Measurements from ENCODE around the gene WDR7.

Gene WDR7

GRCh38 chr18:56658261-56658660 lies 7.1 kb downstream of the WDR7 start:
- ChIA-PET POLR2A (no interaction called here), CTCF (no interaction called here)
- TF ChIP-seq CTBP1 (IDR thresholded peaks at IDR 0.05; ENCODE audit: borderline replicate concordance) (no peak), L3MBTL2 (conservative IDR thresholded peaks at IDR 0.05) (no peak), NFRKB (IDR thresholded peaks at IDR 0.05) (no peak), FOXK2 (IDR thresholded peaks at IDR 0.05) (no peak), LEF1 (IDR thresholded peaks at IDR 0.05; ENCODE audit: borderline replicate concordance) (no peak), ZNF384 (IDR thresholded peaks at IDR 0.05) (no peak), TARDBP (IDR thresholded peaks at IDR 0.05) (no peak)
- no peak for DNase-seq (ENCODE audit: extremely low spot score)

- POLR2A ChIA-PET: no interaction called here
- TF ChIP-seq PKNOX1 (IDR thresholded peaks at IDR 0.05) (no peak), FOXM1 (IDR thresholded peaks at IDR 0.05; ENCODE audit: borderline replicate concordance) (no peak), HDGF (IDR thresholded peaks at IDR 0.05; ENCODE audit: borderline replicate concordance) (no peak), SUZ12 (IDR thresholded peaks at IDR 0.05) (no peak), FOXA1 (IDR thresholded peaks at IDR 0.05) (no peak), NFRKB (IDR thresholded peaks at IDR 0.05) (no peak), L3MBTL2 (conservative IDR thresholded peaks at IDR 0.05) (no peak), CTBP1 (IDR thresholded peaks at IDR 0.05; ENCODE audit: borderline replicate concordance) (no peak), ARNT (IDR thresholded peaks at IDR 0.05) (no peak), FOXK2 (IDR thresholded peaks at IDR 0.05) (no peak)
- DNase-seq (ENCODE audit: extremely low spot score): no peak
- CTCF ChIA-PET: no interaction called here
Measured at GRCh38 chr18:56659111-56659510, 8.0 kb downstream of the WDR7 start.

GRCh38 chr18:56660655-56661054 lies 9.5 kb downstream of the WDR7 start:
- ChIA-PET CTCF (no interaction called here), POLR2A (interaction anchor here (1.3 kb wide), 1 partner anchor 9 kb away, joined by 3 read pairs; the partner anchor contains the start of gene WDR7)
- DNase-seq (ENCODE audit: extremely low spot score): no peak
- TF ChIP-seq HDGF (IDR thresholded peaks at IDR 0.05; ENCODE audit: borderline replicate concordance): no peak

- TF ChIP-seq L3MBTL2 (conservative IDR thresholded peaks at IDR 0.05) (no peak), ARNT (IDR thresholded peaks at IDR 0.05) (no peak), FOXA1 (IDR thresholded peaks at IDR 0.05) (no peak), ELF4 (IDR thresholded peaks at IDR 0.05) (no peak), BHLHE40 (IDR thresholded peaks at IDR 0.05; ENCODE audit: borderline replicate concordance) (no peak)
- DNase-seq (ENCODE audit: extremely low spot score): no peak
- POLR2A ChIA-PET: interaction anchor here (1.2 to 1.3 kb wide), 2 partner anchors 10 kb away, joined by 3 to 4 read pairs; partner anchors contain the start of gene WDR7
- CTCF ChIA-PET: no interaction called here
Measured at GRCh38 chr18:56661360-56662062, 10.4 kb downstream of the WDR7 start.

DNA sequence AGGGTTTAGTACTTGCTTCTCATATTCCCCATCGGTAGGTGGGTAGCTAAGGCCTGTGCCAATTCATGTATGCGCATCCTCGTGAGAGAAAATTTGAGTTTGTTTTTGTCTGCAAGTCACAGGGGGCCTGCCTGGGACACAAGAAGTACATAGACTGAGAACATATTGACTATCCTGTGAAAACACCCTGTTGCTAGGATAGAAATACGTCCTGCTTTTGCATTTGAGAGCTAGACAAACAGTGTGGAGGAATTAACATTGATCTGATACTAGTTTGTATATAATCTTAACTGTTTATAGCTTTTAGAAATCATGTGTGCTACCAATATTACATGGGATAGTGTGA lies 10.9 kb downstream of the WDR7 start:
- POLR2A ChIA-PET: interaction anchor here (1.2 kb wide), 1 partner anchor 11 kb away, joined by 4 read pairs; the partner anchor contains the start of gene WDR7
- no peak for DNase-seq (ENCODE audit: extremely low spot score)
- TF ChIP-seq L3MBTL2 (conservative IDR thresholded peaks at IDR 0.05): no peak
- no peak for TF ChIP-seq ELF4 (IDR thresholded peaks at IDR 0.05)
- no peak for TF ChIP-seq CTBP1 (IDR thresholded peaks at IDR 0.05; ENCODE audit: borderline replicate concordance)
- CTCF ChIA-PET: no interaction called here

- ChIA-PET CTCF (no interaction called here), POLR2A (interaction anchor here (1.2 kb wide), 1 partner anchor 11 kb away, joined by 4 read pairs; the partner anchor contains the start of gene WDR7)
- TF ChIP-seq FOXA1 (IDR thresholded peaks at IDR 0.05): no peak
- TF ChIP-seq FOXM1 (IDR thresholded peaks at IDR 0.05; ENCODE audit: borderline replicate concordance): no peak
- TF ChIP-seq NFRKB (IDR thresholded peaks at IDR 0.05): no peak
- TF ChIP-seq SP1 (IDR thresholded peaks at IDR 0.05): no peak
- TF ChIP-seq L3MBTL2 (conservative IDR thresholded peaks at IDR 0.05): no peak
- TF ChIP-seq SUZ12 (IDR thresholded peaks at IDR 0.05): no peak
- TF ChIP-seq ARNT (IDR thresholded peaks at IDR 0.05): no peak
- TF ChIP-seq HDGF (IDR thresholded peaks at IDR 0.05; ENCODE audit: borderline replicate concordance): no peak
- no peak for TF ChIP-seq CTBP1 (IDR thresholded peaks at IDR 0.05; ENCODE audit: borderline replicate concordance)
- TF ChIP-seq TARDBP (IDR thresholded peaks at IDR 0.05): no peak
- TF ChIP-seq PKNOX1 (IDR thresholded peaks at IDR 0.05): no peak
- no peak for DNase-seq (ENCODE audit: extremely low spot score)
Measured at GRCh38 chr18:56662502-56662901, 11.3 kb downstream of the WDR7 start.

DNA sequence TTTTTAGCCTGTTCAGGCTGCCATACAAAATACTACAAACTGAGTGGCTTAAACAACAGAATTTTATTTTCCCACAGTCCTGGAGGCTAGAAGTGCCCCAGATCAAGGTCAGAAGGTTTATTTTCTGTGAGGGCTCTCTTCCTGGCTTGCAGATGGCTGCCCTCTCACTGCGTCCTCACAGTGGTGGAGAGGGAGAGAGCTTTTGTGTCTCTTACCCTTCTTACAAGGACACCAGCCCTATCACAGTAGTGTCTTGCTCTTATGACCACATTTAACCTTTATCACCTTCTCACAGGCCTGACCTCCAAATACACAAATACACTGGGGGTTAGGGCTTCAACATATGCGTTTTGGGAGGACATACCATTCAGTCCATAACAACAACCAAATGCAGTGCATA lies 11.7 kb downstream of the WDR7 start:
- DNase-seq (ENCODE audit: extremely low spot score): no peak
- POLR2A ChIA-PET: interaction anchor here (1.2 kb wide), 1 partner anchor 11 kb away, joined by 4 read pairs; the partner anchor contains the start of gene WDR7
- CTCF ChIA-PET: no interaction called here
- TF ChIP-seq BHLHE40 (IDR thresholded peaks at IDR 0.05; ENCODE audit: borderline replicate concordance) (no peak), L3MBTL2 (conservative IDR thresholded peaks at IDR 0.05) (no peak), PKNOX1 (IDR thresholded peaks at IDR 0.05) (no peak), CTBP1 (IDR thresholded peaks at IDR 0.05; ENCODE audit: borderline replicate concordance) (no peak), FOXA1 (IDR thresholded peaks at IDR 0.05) (no peak), ARNT (IDR thresholded peaks at IDR 0.05) (no peak), SUZ12 (IDR thresholded peaks at IDR 0.05) (no peak), NFRKB (IDR thresholded peaks at IDR 0.05) (no peak), ELF4 (IDR thresholded peaks at IDR 0.05) (no peak), FOXK2 (IDR thresholded peaks at IDR 0.05) (no peak), SP1 (IDR thresholded peaks at IDR 0.05) (no peak), TARDBP (IDR thresholded peaks at IDR 0.05) (no peak), LEF1 (IDR thresholded peaks at IDR 0.05; ENCODE audit: borderline replicate concordance) (no peak), HDGF (IDR thresholded peaks at IDR 0.05; ENCODE audit: borderline replicate concordance) (no peak), ZNF384 (IDR thresholded peaks at IDR 0.05) (no peak), FOXM1 (IDR thresholded peaks at IDR 0.05; ENCODE audit: borderline replicate concordance) (no peak)
